Stimulated activated CD4-positive, alpha-beta T cell treated with anti-CD3 and anti-CD28 coated beads, Interleukin-4, amount 100 ng/mL, for 4 hours (primary cell): Measurements from ENCODE around the gene CFAP20DC.

ENCODE experiments used
- DNase-seq, 2 experiments: peaks; one replicate each; pipeline ENCODE4 v3.0.0-alpha.2; 2020

Gene CFAP20DC

GRCh38 chr3:58794750-58795149, 255.1 kb downstream of the CFAP20DC start:
- no peak for DNase-seq

- DNase-seq = no peak
Measured at GRCh38 chr3:58793938-58794337, 255.9 kb downstream of the CFAP20DC start.

DNA sequence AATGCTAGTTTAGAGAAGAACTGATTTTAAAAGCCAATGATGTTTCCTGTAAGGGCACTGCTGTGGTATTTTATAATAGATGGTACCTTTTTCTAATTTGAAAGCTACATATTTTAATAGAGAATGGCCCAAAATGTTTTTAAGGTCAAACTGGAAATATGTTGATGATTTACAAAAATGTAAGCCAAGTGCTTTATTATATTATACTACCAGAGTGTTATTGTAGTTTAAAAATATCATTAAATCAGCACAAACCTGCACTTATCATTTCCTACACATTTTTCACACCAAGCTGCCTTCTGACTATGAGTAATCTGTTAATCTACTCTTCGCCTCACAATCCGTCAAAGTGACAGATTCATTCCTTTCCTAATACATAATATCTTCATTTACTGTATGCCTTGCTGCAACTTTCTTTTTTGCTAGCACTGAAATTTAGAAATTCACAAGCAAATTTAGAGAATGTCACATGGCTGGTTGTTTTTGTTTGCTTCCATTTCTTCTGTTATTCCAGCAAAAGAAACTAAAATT, 256.8 kb downstream of the CFAP20DC start:
- no peak for DNase-seq

DNA sequence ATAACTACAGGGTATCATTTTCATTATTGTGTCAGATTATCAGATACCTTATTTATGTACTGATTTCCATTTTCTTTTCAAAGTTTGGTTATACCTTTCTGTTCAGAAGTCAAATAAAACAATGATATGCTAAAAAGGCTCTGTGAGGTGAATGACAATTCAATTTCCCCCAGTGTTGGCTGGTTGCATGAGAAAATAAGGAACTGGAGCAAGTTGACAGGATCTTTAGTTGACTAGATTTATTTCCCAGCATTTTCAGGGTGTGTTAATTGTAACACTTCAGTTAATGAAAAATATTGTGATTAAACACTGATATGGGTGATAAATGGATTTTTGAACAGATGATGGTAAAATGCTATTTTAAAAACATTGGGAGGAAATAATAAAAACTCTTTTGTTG, 260.4 kb downstream of the CFAP20DC start:
- no peak for DNase-seq

DNA sequence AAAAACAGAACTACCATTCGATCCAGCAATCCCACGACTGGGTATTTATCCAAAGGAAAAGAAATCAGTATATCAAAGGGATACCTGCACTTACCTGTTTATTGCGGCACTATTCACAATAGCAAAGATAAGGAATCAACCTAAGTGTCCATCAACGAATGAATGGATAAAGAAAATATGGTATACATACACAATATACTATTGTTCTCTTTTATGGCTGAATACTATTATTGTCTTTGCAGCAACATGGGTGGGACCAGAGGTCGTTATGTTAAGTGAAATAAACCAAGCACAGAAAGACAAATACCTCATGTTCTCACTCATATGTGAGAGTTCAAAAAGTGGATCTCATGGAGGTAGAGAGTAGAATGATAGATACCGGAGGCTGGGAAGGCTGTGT, 264.9 kb downstream of the CFAP20DC start:
- no peak for DNase-seq

DNA sequence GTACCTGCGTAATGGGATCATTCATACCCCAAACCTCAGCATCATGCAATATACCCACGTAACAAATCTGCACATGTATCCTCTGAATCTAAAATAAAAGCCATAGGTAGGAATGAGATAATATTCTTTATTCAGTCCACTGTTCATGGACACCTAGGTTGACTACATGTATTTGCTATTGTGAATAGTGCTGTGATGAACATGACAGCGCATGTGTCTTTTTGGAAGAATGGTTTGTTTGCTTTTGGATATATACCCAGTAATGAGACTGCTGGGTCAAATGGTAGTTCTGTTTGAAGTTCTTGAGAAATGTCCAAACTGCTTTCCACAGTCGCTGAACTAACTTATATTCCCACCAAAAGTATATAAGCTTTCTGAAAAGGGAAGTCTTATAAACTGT, 265.4 kb downstream of the CFAP20DC start:
- DNase-seq = no peak

DNA sequence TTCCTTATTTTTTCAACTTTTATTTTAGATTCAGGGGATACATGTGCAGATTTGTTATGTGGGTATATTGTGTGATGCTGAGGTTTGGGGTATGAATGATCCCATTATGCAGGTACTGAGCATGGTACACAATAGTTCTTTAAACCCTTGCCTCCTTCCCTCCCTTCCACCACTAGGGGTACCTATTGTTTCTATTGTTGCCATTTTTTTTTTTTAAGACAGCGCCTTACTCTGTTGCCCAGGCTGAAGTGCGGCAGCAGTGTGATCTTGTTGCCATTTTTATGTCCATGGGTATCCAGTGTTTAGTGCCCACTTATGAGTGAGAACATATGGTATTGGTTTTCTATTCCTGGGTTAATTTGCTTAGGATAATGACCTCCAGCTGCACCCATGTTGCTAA, 266.0 kb downstream of the CFAP20DC start:
- DNase-seq = no peak

DNA sequence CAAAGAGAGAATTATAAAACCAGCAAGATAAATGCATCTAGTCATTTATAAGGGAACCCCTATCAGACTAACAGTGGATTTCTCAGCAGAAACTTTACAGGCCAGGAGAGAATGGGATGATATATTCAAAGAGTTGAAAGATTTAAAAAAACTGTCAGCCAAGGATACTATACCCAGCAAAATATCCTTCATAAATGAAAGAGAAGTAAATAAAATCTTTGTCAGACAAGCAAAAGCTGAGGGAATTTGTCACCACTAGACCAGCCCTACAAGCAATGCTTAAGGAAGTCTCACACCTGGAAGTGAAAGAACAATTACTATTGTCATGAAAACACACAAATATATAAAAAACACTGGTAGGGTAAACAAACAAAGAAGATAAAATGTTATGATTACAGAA, 269.9 kb downstream of the CFAP20DC start:
- DNase-seq = no peak

GRCh38 chr3:58776231-58776630, 273.6 kb downstream of the CFAP20DC start:
- DNase-seq = no peak

GRCh38 chr3:58772462-58772861, 277.4 kb downstream of the CFAP20DC start:
- no peak for DNase-seq

DNA sequence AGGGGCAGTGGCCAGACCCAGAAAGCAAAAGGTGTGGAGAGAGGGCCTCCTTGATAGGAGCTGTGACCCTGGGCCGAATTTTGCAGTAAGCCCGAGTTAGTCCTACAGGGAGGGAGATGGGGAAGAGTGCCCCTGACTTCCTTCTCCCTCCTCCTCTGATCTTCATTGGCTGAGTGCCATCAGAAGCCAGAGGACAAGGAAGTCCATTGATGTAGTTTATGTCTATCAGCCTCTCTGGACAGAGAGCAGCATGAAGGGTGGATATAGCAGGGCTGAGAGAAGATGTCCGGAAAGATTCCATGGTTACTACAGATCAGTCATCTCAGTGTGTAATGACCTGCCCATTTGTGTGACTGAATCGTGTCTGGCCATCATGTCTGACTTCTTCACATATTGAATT, 280.8 kb downstream of the CFAP20DC start:
- no peak for DNase-seq

- DNase-seq = no peak
Measured at GRCh38 chr3:58766587-58767282, 283.1 kb downstream of the CFAP20DC start.

DNA sequence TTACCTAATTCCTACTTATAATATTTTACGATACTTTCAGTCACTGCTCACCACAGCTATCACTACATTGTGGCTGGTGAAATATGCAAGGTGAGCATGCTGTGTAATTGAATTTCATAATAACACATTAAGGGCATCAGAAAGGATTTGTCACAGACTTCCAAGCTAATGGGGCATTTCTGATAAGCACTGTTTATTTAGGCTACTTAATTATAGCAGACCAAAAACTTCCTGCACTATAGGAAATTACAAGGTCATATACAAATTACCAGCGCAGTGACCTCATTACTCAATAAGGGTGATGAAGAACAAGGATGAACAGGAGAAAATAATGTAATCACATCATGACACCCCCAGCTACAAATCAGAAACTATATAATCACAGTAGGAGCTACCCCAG, 294.7 kb downstream of the CFAP20DC start:
- no peak for DNase-seq

DNA sequence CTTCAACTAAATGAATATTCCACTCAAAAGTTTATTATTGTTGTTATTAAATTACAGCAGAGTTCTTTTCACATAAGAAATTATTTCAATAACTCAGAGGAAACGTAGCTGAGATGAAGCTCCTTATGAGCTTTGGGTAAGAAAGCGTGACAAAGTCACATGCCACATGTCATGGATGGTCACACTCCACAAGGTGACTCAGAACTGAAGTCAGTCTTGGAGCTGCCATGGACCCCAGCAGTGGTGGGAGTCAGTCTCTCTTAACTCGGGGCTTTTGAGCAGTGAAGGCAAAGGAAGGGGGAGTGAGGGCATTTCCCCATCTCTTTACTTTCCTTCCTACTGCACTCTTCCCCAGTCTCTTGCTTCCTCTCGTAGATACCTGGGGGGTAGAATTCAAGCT, 295.8 kb downstream of the CFAP20DC start:
- DNase-seq = no peak

DNA sequence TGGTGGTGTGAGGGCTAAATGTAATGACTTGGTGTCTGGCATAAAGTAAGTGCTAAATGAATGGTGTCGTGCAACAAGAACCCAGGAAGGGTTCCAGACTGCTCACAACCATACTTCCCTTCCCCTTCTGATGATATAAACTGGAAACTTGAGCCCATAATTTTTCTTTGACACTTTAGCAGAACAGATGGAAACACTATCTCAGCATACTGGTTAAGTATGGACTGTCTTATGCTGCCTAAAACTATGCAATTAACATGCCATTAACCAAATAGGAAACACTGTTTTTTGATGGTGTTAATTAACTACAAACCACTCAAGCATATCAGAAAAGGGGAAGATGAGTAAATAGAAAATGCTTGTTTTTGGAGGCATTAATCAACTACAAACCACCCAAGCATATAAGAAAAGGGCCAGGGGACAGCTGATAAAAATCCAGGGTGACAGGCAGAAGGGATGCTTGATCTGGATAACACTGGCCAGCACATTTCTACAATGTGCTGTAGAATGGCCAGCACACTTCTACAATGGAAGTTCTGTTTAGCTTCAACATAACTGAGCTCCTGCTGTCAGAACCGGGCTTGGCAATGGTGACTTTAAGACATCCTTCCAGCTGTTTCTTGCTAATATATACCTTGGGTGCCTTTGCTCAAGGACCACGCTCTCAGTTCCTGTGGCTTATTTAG, 297.8 kb downstream of the CFAP20DC start:
- DNase-seq = no peak

GRCh38 chr3:58751235-58751634, 298.6 kb downstream of the CFAP20DC start:
- no peak for DNase-seq

DNA sequence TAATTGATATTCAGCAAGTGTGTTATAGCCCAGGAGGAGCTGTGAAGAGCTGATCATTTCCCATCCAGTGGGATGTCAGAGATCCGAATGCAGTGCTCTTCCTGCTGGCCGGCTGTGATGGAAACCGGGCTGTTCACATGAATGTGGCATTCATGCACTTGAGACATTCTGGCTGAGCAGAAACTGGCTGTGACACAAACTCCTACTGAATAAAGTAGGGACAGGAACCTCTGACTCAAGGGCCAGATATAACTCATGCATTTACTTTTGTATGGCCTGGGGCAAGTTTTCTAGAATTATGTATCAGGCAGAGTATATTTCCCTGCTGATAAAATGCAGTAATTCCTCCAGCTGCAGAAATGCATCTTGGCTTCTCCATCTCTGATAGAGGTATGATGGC, 299.9 kb downstream of the CFAP20DC start:
- DNase-seq = no peak

DNA sequence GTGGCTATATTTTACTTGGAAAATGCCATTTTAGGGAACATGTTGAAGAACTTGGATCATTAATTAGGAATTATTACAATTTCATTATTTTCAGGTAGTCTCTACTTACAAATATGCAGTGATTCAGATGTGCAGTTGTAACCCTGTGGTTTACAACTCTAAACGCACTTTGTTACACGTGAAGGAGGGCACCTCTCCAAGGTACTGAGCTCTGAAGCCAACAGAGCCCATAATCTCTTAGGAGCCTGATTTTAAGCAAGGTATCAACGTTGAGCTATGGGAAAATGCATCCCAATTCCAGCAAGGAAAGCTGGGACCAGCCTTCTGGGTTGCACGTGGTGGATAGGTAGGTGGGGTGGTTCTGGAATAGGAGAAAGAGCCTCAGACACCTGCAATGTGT, 301.8 kb downstream of the CFAP20DC start:
- DNase-seq = no peak

DNA sequence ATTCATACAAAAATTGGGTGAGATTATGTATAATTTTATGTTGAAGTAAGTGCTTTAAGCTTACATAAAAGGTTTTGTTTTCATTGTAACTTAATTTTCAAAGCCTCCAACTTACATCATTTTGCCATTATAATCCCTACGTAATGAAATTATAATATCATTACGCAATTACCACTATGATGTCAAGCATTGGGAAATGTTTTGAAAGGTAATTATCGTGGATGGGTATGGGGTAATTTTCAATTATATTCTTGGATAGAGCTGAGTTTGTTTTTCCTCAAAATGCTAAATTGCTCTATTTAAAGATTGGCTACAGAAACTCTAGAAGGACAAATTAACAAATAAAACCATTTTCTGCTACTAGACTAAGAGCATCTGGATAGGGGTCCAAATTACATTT, 303.1 kb downstream of the CFAP20DC start:
- no peak for DNase-seq

GRCh38 chr3:58743296-58743695, 306.5 kb downstream of the CFAP20DC start:
- no peak for DNase-seq

GRCh38 chr3:58742239-58742638, 307.6 kb downstream of the CFAP20DC start:
- DNase-seq = no peak

- DNase-seq = no peak
Measured at GRCh38 chr3:58737644-58738043, 312.2 kb downstream of the CFAP20DC start.

DNA sequence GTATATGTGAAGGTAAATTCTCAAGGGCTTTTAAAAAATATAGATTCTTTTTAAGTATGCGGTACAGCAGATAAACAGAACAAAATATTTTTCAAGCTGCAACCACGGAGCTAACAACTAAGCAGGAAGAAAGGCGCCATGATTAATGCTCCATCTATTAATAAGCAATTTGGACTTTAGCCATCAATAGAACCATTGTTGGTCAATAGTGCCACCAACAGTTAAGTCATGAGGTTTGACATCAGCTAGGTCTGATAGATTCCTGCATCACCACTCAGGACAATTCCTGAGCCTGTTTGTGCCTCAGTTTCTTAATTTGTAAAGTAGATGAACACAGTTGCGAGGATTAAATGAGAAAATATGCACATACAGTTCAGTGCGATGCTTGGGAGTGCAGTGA, 318.2 kb downstream of the CFAP20DC start:
- no peak for DNase-seq

- DNase-seq = no peak
Measured at GRCh38 chr3:58728723-58729122, 321.1 kb downstream of the CFAP20DC start.
